Mucosa of stomach (tissue), 1 donor: ENCODE results near the gene CLCC1.
"Not testable (repeated sequence)": the region's sequence is repeated elsewhere in the genome, so short reads cannot be mapped to it uniquely, and the experiment has no call there.

Experiments
- H3K27me3 ChIP-seq: one replicate; pipeline ENCODE4 v1.7.0; 2013; ENCODE audit warnings: mild to moderate bottlenecking, low read length; ENCODE audit not compliant: control insufficient read depth, insufficient read depth
- H3K36me3 ChIP-seq: one replicate; pipeline ENCODE4 v1.7.0; 2013; ENCODE audit warnings: low read length; ENCODE audit not compliant: control insufficient read depth, insufficient read depth
- H3K4me1 ChIP-seq: one replicate; pipeline ENCODE4 v1.7.0; 2013; ENCODE audit warnings: mild to moderate bottlenecking, low read length; ENCODE audit not compliant: control insufficient read depth, insufficient read depth
- H3K4me3 ChIP-seq: one replicate; pipeline ENCODE4 v1.7.0; 2013; ENCODE audit warnings: low read length
- H3K9ac ChIP-seq: one replicate; pipeline ENCODE4 v1.7.0; 2013; ENCODE audit warnings: mild to moderate bottlenecking, low read length, moderate library complexity
- H3K9me3 ChIP-seq: one replicate; pipeline ENCODE4 v1.7.0; 2013; ENCODE audit warnings: mild to moderate bottlenecking, low read length, moderate library complexity; ENCODE audit not compliant: control insufficient read depth
- donor health status: Pancreatic carcinoma.

CLCC1 gene, protein sequence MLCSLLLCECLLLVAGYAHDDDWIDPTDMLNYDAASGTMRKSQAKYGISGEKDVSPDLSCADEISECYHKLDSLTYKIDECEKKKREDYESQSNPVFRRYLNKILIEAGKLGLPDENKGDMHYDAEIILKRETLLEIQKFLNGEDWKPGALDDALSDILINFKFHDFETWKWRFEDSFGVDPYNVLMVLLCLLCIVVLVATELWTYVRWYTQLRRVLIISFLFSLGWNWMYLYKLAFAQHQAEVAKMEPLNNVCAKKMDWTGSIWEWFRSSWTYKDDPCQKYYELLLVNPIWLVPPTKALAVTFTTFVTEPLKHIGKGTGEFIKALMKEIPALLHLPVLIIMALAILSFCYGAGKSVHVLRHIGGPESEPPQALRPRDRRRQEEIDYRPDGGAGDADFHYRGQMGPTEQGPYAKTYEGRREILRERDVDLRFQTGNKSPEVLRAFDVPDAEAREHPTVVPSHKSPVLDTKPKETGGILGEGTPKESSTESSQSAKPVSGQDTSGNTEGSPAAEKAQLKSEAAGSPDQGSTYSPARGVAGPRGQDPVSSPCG

DNA sequence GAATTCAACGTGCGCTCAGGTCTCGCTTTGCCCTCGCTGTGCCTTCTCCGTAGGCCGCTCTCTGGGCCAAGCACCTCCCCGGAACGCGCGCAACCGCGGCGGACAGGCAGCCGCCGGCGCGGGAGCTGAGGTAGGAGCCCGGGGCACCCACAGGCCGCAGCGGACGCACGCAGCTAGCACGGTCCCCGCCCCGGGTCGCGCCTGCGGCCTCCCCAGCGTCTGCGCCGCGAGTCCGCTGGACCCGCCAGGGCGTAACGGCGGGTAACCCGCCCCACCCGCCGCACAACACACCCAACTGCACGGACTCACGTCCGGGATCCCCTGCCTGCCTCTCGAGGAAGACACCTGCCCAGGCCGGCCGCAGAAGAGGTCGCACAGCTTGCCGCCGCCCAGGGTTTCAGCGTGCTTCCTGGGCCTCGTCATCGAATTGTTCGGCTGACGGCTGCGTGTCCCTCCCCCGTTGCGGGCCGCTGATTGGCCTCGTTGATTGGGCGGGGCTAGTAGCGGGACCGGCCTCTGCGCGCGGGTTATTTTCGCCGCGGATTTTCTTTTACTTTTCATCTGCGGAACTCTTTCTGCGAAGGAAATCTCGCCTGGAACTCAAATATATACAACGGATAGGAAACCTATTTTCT, at the start of gene CLCC1:
TSS of gene CLCC1 (minus strand) at position 433 of the 635 bp plus-strand sequence. CDS start 13,047 bp downstream, outside the sequence.
- peak within 1 kb of the TSS; percentile 74 for H3K9ac ChIP-seq
- peak within 1 kb of the TSS; percentile 57 for H3K4me3 ChIP-seq
- peaks cover 9% of the 10 kb centered on the region for H3K4me1 ChIP-seq
- no peaks in the 10 kb centered on the region for H3K36me3 ChIP-seq
- no peaks in the 10 kb centered on the region for H3K27me3 ChIP-seq
- H3K9me3 ChIP-seq: no peaks in the 10 kb centered on the region

DNA sequence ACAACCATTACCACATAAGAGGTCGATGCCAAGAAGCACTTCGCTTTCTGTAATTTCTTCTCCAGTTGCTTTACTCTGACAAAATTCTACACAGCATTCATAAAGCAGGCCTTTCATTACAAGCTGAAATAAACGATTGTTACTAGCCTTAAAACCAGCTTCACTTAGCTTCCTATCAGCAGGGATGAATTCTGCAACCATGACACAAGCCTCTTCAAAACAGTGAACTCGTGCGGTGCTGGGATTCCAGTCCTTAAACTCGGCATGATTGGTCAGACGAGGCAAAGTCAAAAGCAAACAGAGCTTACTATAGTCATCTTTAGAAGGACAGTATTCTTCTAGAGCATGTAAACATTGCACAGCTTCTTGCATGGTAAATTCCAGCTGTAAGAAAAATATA, 48.1 kb upstream of the CLCC1 start:
- H3K4me3 ChIP-seq: no peak overlapping the region

DNA sequence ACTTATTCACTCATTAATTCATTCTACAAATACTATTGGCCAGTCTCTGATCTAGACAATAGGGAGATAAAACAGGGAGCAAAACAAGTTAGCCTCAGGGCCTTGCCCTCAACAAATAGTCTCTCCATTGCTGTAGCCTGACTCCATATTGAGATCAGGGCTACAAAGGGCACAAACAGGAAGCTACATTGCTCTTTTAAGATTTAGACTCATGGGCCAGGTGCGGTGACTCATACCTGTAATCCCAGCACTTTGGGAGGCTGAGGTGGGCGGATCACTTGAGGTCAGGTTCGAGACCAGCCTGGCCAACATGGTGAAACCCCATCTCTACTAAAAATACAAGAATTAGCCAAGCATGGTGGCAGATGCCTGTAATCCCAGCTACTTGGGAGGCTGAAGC, 33.3 kb upstream of the CLCC1 start:
- not testable (repeated sequence) for H3K4me3 ChIP-seq, H3K9me3 ChIP-seq, H3K9ac ChIP-seq, H3K36me3 ChIP-seq, H3K4me1 ChIP-seq, H3K27me3 ChIP-seq

More for the DNA sequence above, 48.1 kb upstream of the CLCC1 start:
- Histone ChIP-seq H3K9me3 (no peaks in the 10 kb centered on the region), H3K27me3 (no peaks in the 10 kb centered on the region), H3K4me1 (no peaks in the 10 kb centered on the region), H3K9ac (no peak overlapping the region), H3K36me3 (no peaks in the 10 kb centered on the region)

DNA sequence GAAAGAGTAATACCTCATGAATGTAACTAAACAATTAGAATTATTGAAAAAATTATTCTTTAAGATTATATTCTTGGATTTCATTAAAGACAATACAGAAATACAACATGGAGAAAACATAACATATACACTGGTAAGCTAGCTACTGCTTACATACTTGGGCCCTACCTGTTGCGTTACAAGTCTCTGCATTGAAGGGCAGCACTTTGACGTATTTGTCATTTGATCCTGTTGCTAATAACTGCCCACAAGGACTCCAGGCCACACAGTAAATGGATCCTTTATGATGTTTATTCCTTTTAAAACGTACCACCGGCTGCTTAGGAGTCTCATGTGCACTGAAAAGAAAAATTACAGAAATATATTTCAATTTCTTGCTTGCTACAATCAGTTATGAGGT, 19.8 kb upstream of the CLCC1 start:
- Histone ChIP-seq H3K36me3 (no peaks in the 10 kb centered on the region), H3K27me3 (no peaks in the 10 kb centered on the region), H3K4me3 (no peak overlapping the region), H3K4me1 (no peaks in the 10 kb centered on the region), H3K9ac (no peak overlapping the region), H3K9me3 (no peaks in the 10 kb centered on the region)

DNA sequence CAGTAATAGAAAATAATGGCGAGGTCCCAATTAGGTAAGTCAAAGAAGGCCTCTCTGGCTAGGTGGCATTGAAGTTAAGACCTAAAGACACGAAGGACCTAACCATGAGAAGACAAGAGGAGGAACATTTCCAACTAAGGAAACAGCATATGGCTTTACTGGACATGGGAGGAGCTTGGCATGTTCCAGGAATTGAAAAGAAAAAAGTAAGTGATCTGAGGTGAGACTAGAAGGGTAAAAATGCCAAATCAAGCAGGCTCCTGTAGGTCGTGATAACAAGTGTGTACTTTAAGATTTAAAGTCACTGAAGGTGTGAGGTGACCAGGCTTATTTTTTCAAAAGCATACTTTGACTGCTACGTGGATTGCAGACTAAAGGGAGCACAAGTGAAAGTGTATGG, 13.4 kb upstream of the CLCC1 start:
- no peaks in the 10 kb centered on the region for H3K27me3 ChIP-seq
- H3K36me3 ChIP-seq: no peaks in the 10 kb centered on the region
- H3K4me3 ChIP-seq: no peak overlapping the region

DNA sequence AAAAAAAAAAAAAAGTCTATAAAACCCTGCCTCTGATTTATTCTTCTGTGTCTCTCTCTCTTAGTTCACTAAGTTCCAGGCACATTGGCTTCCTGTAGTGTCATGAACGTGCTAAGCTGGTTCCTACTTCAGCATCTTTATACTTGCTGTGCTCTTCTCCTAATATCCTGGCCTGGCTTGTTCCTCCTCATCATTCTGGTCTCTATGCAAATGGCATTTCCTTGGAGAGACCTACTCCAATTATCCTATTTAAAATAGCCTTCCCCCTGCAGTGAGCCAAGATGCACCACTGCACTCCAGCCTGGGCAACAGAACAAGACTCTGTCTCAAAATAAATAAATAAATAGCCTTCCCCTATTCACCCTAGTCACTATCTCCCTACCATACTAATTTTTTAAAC, 9.7 kb upstream of the CLCC1 start:
- Histone ChIP-seq H3K9ac (no peak overlapping the region), H3K36me3 (no peaks in the 10 kb centered on the region), H3K4me1 (no peaks in the 10 kb centered on the region), H3K27me3 (no peaks in the 10 kb centered on the region), H3K4me3 (no peak overlapping the region), H3K9me3 (no peaks in the 10 kb centered on the region)

More for the DNA sequence above, 13.4 kb upstream of the CLCC1 start:
- H3K9me3 ChIP-seq: no peaks in the 10 kb centered on the region
- no peak overlapping the region for H3K9ac ChIP-seq
- H3K4me1 ChIP-seq: no peaks in the 10 kb centered on the region

DNA sequence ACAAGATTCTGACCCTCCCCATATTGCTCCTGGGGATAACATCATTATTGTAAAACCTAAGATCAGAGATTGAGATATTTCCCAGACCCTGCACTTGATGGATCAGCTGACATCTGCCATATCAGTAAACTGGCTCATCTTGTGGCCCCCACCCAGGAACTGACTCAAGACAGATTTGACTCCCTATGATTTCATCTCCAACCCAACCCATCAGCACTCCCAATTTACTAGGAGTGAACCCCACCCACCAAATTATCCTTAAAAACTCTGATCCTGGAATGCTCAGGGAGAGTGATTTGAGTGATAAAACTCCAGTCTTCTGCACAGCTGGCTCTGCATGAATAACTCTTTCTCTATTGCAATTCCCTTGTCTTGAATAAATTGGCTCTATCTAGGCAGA, 6.1 kb upstream of the CLCC1 start:
- no peaks in the 10 kb centered on the region for H3K27me3 ChIP-seq
- no peaks in the 10 kb centered on the region for H3K36me3 ChIP-seq
- H3K4me1 ChIP-seq: no peaks in the 10 kb centered on the region
- no peak overlapping the region for H3K4me3 ChIP-seq
- no peak overlapping the region for H3K9ac ChIP-seq
- H3K9me3 ChIP-seq: no peaks in the 10 kb centered on the region

DNA sequence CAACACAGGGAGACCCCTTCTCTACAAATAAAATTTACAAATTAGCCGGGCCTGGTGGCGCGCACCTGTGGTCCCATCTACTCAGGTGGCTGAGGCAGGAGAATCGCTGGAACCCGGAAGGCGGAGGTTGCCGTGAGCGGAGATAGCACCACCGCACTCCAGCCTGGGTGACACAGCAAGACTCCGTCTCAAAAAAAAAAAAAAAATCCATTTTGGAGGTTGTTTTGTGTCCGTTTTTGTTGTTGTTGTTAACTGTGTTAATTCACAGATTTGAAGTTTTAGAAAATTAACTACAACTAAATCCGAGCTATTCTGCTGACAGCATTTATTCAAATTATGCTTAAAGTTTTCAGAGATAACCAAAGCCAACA, 618 bp downstream of the CLCC1 start:
- H3K4me1 ChIP-seq: peaks cover 9% of the 10 kb centered on the region
- no peaks in the 10 kb centered on the region for H3K9me3 ChIP-seq
- H3K27me3 ChIP-seq: no peaks in the 10 kb centered on the region
- H3K36me3 ChIP-seq: no peaks in the 10 kb centered on the region
- H3K9ac ChIP-seq: peak overlapping the region; percentile 74
- H3K4me3 ChIP-seq: peak overlapping the region; percentile 57

DNA sequence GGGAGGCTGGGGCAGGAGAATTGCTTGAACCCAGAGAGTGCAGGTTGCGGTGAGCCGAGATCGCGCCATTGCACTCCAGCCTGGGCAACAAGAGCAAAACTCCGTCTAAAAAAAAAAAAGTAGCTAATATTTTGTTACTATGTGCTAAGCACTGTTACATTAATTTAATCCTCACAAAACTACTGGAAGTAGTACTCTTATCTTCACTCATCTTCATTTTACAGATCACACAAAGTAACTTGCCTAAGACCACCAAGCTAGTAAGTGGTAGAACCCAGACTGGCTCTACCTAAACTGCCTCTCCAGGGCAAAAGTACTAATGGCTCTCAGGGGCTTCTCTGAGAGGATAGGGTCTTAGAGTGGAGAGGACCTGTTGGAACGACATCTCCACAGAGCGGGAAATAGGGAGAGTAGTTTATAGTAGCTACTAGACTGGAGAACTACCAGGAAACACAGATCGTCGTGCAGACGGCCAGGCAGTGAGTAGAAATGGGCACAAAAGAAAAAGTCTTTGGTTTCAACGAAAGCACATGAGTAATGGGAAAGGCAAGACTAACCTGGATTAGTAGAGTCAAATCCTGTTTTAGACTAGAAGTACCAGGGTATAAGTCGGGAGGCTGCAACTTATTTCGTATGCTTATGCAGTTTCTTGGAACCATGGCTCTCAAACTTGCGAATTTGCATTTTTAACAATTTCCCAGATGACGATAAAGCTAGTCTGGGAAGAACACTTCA, 1.4 kb downstream of the CLCC1 start:
- Histone ChIP-seq H3K27me3 (no peaks in the 10 kb centered on the region), H3K4me3 (peak overlapping the region; percentile 57), H3K9me3 (no peaks in the 10 kb centered on the region), H3K4me1 (peaks cover 9% of the 10 kb centered on the region), H3K36me3 (no peaks in the 10 kb centered on the region), H3K9ac (peak overlapping the region; percentile 74)

DNA sequence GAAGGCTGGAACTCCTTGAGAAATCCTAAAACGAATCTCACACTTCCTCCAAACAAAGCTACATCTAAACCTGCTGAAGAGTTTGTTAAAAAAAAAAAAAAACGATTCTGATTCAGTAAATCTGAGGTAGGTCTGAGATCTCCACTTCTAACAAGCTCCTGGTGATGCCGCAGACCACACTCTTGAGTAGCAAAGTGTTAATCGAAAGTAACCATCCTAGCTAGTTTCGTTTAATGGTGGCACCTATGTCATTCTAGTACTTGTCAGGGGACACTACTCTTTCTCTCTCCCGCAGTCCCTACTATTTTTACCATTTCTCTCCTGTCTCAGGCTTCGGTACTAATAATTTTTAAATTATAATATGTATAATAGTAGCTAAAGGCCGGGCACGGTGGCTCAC, 2.1 kb downstream of the CLCC1 start:
- H3K4me3 ChIP-seq: no peak overlapping the region
- no peaks in the 10 kb centered on the region for H3K36me3 ChIP-seq
- peaks cover 9% of the 10 kb centered on the region for H3K4me1 ChIP-seq
- H3K27me3 ChIP-seq: no peaks in the 10 kb centered on the region
- no peak overlapping the region for H3K9ac ChIP-seq
- H3K9me3 ChIP-seq: no peaks in the 10 kb centered on the region

DNA sequence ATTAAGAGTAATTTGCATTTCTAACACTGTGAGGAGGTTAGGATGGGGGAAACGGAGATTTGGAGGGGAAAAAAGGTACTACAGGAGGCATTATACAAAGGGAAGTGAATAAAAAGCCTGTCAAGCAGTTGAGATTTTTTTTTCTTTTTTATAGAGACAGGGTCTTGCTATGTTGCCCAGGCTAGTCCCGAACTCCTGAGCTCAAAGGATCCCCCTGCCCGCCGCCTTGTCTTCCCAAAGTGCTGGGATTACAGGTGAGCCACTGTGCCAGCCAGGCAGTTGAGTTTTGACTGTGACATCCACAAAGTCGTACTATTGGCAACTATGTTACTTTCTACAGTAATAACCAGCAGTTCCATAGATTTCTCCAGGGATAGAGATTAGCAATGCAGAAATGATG, 2.6 kb downstream of the CLCC1 start:
- no peaks in the 10 kb centered on the region for H3K36me3 ChIP-seq
- H3K9ac ChIP-seq: no peak overlapping the region
- H3K9me3 ChIP-seq: no peaks in the 10 kb centered on the region
- H3K4me1 ChIP-seq: peaks cover 9% of the 10 kb centered on the region
- no peak overlapping the region for H3K4me3 ChIP-seq
- no peaks in the 10 kb centered on the region for H3K27me3 ChIP-seq

DNA sequence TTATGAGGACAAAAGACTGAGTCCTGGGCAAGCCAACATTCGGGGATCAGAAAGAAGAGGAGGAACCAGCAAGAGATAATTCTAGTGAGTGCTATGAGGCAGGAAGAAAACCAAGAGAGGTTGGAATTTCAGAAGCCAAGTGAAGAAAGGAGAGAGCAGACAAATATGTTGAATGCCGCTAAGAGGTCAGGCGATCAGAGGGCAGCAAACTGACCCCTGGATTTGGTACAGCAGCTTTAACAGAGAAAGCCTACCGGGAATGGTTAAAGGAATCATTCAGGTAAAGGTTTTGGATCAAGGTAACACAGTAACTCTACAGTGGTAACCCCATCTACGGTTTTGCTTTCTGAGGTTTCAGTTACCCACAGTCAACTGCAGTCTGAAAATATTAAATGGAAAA, 5.4 kb downstream of the CLCC1 start:
- no peaks in the 10 kb centered on the region for H3K27me3 ChIP-seq
- no peaks in the 10 kb centered on the region for H3K9me3 ChIP-seq
- no peak overlapping the region for H3K9ac ChIP-seq
- H3K4me3 ChIP-seq: no peak overlapping the region
- no peaks in the 10 kb centered on the region for H3K36me3 ChIP-seq
- peaks cover 9% of the 10 kb centered on the region for H3K4me1 ChIP-seq
